GM13977 (cell line): Measurements from ENCODE around the gene IPO11.

Source experiments
- DNase-seq: peaks from one replicate; pipeline ENCODE4 v3.0.0; 2012; ENCODE audit warnings: low spot score
- in situ Hi-C: fragments of 300-500 bp; cut with MboI; formaldehyde crosslinking; loops from one replicate; pipeline ENCODE4 v1.12.0; 2022; ENCODE audit warnings: low sequenced_read_pairs, low pct_unique_long_range_greater_than_20kb, mixed read lengths, inconsistent platforms; ENCODE audit not compliant: unreplicated experiment
- TF ChIP-seq, protein P1 (sequence below): IDR thresholded peaks from 2 replicates; pipeline ENCODE4 v1.5.1; 2012; ENCODE audit warnings: mild to moderate bottlenecking, control low read depth; ENCODE audit not compliant: insufficient read depth; ENCODE audit errors: extremely low read depth, missing control alignments

IPO11 gene

DNA sequence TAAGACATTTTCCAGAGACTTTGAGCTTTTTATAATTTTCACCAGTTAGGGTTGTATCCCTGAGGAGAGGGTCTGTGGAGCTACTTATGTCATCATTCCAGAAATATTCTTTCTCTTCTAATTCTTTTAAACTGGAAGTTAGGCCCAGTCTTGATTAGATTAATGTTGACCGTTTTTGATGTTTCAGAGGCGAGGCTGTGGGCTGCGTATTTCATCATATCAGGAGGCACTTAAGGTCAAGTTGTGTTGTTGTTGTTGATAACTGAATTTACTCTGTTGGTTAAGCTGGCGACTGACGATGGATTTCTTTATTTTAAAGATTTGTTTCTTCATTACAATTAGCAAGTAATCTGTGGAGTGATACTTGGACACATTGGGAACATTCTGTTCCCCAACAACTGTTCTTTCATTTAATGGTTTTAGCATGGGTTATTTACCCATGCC is 20.1 kb downstream of the IPO11 start:
- TF ChIP-seq, protein P1, sequence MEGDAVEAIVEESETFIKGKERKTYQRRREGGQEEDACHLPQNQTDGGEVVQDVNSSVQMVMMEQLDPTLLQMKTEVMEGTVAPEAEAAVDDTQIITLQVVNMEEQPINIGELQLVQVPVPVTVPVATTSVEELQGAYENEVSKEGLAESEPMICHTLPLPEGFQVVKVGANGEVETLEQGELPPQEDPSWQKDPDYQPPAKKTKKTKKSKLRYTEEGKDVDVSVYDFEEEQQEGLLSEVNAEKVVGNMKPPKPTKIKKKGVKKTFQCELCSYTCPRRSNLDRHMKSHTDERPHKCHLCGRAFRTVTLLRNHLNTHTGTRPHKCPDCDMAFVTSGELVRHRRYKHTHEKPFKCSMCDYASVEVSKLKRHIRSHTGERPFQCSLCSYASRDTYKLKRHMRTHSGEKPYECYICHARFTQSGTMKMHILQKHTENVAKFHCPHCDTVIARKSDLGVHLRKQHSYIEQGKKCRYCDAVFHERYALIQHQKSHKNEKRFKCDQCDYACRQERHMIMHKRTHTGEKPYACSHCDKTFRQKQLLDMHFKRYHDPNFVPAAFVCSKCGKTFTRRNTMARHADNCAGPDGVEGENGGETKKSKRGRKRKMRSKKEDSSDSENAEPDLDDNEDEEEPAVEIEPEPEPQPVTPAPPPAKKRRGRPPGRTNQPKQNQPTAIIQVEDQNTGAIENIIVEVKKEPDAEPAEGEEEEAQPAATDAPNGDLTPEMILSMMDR, result no peak
- no peak for DNase-seq
- in situ Hi-C loops, result no loop called here

DNA sequence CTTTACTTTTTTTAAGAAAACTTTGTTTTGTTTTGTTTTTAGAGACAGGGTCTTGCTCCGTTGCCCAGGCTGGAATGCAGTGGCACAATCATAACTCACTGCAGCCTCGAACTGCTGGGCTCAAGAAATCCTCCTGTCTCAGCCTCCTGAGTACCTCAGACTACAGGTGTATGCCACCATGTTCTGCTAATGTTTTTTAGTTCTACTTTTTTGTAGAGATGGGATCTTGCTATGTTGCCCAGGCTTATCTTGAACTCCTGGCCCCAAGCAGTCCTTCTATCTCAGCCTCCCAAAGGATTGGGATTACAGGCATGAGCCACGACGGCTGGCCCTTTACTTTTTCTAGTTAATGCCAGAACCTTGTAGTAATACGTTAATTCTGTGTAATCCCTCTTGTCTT is 36.0 kb downstream of the IPO11 start:
- TF ChIP-seq, protein P1, result no peak
- in situ Hi-C loops, result no loop called here

DNA sequence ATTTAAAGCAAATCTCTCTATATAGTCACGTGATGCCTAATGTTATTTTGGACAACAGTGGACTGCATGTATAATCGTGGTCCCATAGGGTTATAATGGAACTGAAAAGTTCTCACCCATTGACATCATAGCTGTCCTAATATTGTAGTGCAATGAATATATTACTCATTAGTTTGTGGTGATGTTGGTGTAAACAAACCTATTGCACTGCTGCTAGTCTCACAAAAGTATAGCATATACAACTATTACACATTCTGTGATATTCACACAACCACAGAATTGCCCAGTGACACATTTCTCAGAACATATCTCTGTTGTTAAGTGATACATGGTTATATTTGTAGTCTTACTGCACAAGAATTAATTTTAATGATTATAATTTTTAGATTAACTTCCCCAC is 37.7 kb downstream of the IPO11 start:
- TF ChIP-seq, protein P1, result no peak
- in situ Hi-C loops, result loop anchor here (10.0 kb wide), 1 partner anchor 325 kb away; no protein-coding TSS in a partner anchor
- no peak for DNase-seq

More for the DNA sequence above, 36.0 kb downstream of the IPO11 start:
- DNase-seq, result no peak

DNA sequence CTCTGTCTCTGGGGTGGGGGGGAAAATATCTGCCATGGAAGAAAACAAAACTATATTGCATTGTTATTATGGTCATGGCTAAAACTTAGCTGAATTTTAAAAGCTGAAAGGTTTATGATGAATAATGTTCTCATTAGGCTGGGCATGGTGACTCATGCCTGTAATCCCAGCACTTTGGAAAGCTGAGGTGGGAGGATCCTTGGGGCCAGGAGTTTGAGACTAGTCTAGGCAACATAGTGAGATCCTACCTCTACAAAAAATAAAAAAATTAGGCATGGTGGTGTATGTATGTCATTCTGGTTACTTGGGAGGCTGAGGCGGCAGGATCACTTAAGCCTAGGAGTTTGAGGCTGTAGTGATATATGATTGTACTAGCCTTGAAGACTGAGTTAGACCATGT is 44.5 kb downstream of the IPO11 start:
- in situ Hi-C loops, result loop anchor here (10.0 kb wide), 1 partner anchor 318 kb away; no protein-coding TSS in a partner anchor
- DNase-seq, result no peak
- TF ChIP-seq, protein P1, result no peak

DNA sequence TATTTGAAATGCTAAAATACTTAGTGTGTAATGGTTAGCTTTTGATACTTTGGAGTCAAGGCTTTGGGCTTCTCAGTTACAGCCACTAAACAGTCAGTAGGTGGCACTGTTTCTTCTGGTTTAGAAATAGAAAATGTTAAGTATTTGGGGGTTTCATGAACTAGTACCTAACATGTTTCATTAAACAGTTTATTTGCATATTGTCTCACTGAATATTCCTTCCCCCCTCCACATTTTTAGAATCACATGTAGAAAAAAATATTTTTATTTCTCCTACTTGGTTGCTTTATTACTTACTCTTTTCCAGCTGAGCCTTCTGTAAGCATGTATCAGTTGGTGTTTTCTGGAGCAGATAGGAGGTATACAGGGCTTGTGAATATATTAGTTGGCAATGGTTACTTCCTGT is 48.0 kb downstream of the IPO11 start:
- in situ Hi-C loops, result no loop called here
- TF ChIP-seq, protein P1, result peak; percentile 83
- peak; percentile 58 for DNase-seq

DNA sequence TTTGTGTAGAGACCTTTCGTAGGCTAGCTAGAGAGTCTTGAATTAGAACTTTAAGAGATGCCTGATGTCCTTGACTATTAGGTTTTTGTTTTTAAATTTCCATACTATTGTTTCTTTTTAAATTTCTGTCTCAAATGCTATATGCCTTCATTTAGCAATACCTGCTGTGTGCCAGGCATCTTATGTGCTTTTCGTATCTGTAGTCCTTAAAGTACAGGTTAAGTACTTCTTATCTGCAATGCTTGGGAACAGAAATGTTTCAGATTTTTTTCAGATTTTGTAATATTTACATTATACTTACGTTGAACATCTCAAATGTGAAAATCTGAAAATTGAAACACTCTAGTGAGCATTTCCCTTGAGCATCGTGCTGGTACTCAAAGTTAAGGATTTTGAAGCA is 49.0 kb downstream of the IPO11 start:
- TF ChIP-seq, protein P1, result no peak
- in situ Hi-C loops, result no loop called here
- no peak for DNase-seq
